ENCODE results near the gene TXK.

Gene TXK

GRCh38 chr4:48018112-48018511 is 115.9 kb downstream of the TXK start:
- no peak for DNase-seq (ENCODE audit: low spot score)

GRCh38 chr4:48017108-48017571 is 116.9 kb downstream of the TXK start:
- no peak for DNase-seq (ENCODE audit: low spot score)

Data from hematopoietic multipotent progenitor cell treated with erythropoietin and hydrocortisone succinate and interleukin-3 and kit ligand, for 15 days (in vitro differentiated cells).